HG03432 (cell line): ENCODE data around the gene LIPE.
"Not testable (repeated sequence)": the region's sequence is repeated elsewhere in the genome, so short reads cannot be mapped to it uniquely, and the experiment has no call there.

Experiments
- ATAC-seq: cut with Tn5 transposase; IDR thresholded peaks from one replicate; pipeline ENCODE4 v1.9.1; 2021; ENCODE audit warnings: mild to moderate bottlenecking, moderate library complexity; ENCODE audit not compliant: unreplicated experiment

LIPE gene

GRCh38 chr19:42450314-42450934 is 23.2 kb upstream of the LIPE start:
- ATAC-seq, result peak; percentile 80

DNA sequence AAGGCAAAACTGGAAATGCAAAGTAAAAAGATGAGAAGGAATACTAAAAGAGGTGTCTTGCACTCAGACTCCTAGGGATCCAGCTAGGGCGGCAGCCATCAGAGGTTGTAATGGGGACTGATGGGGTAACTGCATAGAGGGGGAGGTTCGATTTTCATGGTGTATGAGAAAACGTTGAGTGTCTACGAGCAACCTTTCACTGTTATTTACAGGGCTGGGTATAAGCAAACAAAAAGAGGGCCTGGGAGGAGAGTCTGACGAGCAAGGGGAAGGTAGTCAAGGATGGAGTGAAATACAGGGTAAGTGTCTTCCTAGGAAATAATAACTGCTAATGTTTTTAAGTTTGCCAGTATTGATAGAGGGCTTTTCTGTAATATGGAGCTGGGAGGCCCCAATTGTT is 21.1 kb upstream of the LIPE start:
- not testable (repeated sequence) for ATAC-seq

GRCh38 chr19:42445948-42446347 is 18.8 kb upstream of the LIPE start:
- ATAC-seq, result no peak

GRCh38 chr19:42443944-42444398 is 16.8 kb upstream of the LIPE start:
- no peak for ATAC-seq

DNA sequence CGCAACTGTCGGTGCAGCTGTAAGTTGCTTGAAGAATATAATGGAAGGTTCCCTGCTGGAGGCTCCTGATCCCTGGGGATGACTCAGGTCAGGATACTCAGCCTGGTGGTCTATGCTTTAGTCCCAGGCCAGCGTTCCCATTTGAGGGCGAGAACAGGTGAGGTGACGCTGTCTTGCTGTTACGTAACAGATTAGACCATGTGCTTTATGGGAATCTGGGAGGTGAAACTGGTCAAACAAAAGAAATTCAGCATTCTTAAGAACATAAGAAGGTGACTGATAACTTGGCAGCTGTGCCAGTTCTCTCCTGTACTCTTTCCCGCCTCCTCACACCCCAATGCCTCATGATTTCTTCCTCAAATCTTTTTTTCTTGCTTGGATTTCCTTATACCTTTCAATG is 15.6 kb upstream of the LIPE start, which contains the start of gene CXCL17:
TSS of gene CXCL17 (minus strand) at position 114 of the 400 bp plus-strand sequence. CDS start 114 bp downstream, outside the sequence.
- no peak for ATAC-seq

- no peak for ATAC-seq
These were observed 13.9 kb upstream of the LIPE start for GRCh38 chr19:42441049-42441445.

DNA sequence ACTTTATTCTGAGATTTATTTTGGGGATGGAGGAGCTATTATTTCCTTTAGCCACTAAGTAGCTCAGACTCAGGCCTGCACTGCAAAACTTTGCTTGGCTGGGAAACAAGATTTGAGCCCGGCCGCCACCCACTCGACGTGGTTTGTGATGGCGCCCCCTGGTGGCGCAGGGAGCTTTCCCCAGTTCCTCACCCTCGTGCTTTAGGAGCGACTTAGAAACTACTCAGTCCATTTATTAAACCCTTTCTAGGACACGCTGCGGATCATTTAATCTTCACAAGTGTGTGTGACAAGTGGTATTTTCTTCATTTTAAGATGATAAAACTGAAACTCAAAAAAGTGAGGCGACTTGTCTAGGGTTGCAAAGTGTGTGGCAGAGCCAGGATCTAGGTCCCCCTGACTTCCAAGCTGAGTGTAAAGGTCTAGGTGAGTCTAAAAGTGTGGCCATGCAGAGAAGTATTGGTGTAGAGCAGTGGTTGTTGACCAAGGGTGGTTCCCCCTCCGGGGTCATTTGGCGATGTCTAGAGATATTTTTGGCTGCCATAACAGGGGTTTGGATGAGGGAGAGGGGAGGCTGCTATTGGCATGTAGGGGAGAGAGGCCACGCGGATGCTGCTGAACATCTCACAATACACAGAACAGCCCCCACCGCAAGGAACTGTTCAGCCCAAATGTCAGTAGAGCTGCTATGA is 13.3 kb upstream of the LIPE start:
- no peak for ATAC-seq

GRCh38 chr19:42436006-42436405 is 8.8 kb upstream of the LIPE start:
- ATAC-seq, result no peak

DNA sequence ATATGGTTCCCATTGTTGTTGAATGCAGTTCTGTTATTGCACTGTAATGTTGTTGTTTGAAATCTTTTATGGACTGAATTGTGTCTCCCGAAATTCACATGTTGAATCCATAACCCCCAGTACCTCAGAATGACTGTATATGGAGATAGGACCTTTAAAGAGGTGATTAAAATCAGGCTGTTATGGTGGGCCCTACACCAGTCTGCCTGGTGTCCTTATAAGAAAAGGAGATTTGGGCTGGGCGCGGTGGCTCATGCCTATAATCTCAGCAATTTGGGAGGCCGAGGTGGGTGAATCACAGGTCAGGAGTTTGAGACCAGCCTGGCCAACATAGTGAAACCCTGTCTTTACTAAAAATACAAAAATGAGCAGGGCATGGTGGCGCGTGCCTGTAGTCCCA is 8.1 kb upstream of the LIPE start:
- no peak for ATAC-seq

- no peak for ATAC-seq
These were observed 6.5 kb upstream of the LIPE start for GRCh38 chr19:42433503-42434260.

- ATAC-seq, result no peak
These were observed 4.3 kb upstream of the LIPE start for GRCh38 chr19:42431486-42431885.

GRCh38 chr19:42428676-42429075 is 1.5 kb upstream of the LIPE start:
- no peak for ATAC-seq

DNA sequence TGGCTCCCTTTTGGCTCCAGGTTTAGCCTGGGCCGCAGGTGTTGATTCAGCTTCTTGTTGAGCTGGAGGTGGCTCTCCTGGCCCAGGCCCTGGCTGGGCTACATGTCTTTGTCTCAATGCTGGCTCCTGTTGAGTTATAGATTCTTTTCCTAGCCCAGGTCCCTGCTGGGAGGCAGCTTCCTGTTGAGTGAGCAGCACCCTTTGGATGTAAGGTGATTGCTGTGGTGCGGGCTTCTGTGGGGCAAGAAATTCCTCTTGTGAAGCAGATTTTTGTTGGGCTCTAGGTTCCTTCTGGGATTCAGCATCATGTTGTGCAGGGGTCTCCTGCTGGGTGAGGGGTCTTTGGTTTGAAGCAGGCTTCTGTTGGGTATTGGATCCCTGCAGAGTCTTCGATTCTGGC is 545 bp downstream of the LIPE start:
- ATAC-seq, result no peak

DNA sequence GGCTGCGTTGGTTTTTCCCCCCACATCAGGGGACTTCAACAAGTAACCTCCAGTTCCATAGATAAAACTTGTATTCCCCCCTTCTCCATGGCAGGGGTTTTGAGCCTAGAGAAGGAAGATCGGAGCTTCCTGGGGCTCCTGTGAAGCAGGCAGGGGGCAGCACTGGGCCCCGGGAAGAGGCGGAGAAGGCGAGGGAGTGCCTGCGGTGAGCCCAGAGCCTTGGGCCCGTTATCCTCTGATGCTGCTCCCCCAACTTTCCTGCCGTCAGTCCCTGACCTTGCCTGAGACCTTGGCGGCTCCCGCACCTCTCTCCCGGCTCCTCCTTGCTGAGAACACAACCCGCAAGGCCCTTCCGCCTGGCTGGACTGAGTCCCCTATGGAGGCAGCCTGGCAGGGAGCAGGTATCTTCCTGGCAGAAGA is 2.5 kb downstream of the LIPE start:
- no peak for ATAC-seq

- ATAC-seq, result no peak
These were observed 2.9 kb downstream of the LIPE start for GRCh38 chr19:42424345-42424707.

- ATAC-seq, result peak; percentile 86
These were observed 3.5 kb downstream of the LIPE start for GRCh38 chr19:42423462-42424344.

- ATAC-seq, result peak; percentile 29
These were observed 4.2 kb downstream of the LIPE start for GRCh38 chr19:42422901-42423461.

DNA sequence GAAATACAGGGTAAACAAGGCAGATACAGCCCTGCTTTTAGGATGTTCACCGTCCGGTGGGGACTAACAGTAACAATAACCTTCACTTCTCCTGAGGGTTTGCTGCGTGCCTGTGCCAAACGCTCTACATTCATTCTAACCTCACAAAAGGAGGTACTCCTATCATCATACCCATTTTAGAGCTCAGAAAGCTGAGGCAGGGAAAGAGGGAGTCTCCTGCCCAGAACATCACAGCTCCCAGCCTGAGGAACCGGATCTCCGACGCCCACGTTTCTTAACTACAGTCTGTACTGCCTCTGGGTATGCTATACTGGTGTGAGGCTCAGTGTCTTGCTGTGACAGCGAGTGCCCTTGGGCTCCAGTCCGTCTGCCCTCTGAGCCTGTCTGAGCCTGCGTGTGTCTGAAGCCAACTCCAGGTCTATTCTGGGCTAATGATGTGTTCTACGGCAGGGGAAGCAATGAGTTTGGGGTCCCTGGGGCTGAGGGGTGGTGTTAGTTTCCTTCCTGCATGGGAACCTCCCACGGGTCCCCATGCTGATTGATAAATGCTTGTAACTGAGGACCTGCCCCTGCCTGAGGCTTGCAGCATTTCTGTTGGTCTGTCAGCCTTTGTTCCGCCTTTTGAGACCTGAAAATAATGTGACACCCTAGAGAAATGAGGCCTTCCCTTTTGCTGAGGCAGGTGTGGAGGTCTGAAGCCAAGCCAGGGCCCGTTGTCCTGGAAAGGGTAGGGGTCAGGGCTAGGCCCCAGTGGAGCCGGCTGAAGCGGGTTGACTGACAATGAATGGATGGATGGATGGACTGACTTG is 4.9 kb downstream of the LIPE start:
- ATAC-seq, result peak; percentile 2

- no peak for ATAC-seq
These were observed 5.6 kb downstream of the LIPE start for GRCh38 chr19:42421591-42422031.

DNA sequence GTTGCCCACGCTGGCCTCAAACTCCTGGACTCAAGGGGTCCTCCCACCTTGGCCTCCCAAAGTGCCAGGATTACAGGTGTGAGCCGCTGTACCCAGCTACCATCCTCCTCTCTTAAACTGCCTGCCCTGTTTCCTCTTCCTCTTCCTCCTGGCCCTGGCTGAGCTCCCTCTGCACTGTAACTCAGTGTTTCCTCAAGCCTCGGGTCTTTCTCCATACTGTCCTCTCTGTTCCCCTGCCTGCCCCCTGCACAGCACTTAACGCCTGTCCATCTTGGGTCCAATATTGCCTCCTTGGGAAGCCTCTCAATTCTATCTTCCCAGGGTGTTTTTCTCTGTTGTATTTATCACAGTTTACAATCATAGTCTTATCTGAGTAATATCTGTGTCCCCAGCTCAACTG is 6.1 kb downstream of the LIPE start:
- no peak for ATAC-seq
